ENCODE data around the gene HMGCLL1.

- TF ChIP-seq CTCF (IDR thresholded peaks at IDR 0.05) (no peak), SMC3 (IDR thresholded peaks at IDR 0.05; ENCODE audit: low read depth, low read length) (no peak)
Measured at GRCh38 chr6:55473722-55474121, 105.3 kb downstream of the HMGCLL1 start.

Data from SK-N-SH (cell line).